WTC11 (cell line): Measurements from ENCODE around the gene HMGXB4. TPM values are rescaled to one million over a fixed set of nuclear protein-coding genes. Genes with fewer than 3 reads are reported as not detected.

Source experiments
- ATAC-seq: fragments of 200-7000 bp; cut with Tn5 transposase; 2 replicates; pipeline ENCODE4 v1.10.0; 2021; ENCODE audit warnings: mild to moderate bottlenecking, moderate library complexity
- CTCF ChIA-PET: fragments of 300-600 bp; sonication (Branson Sonifier 250); formaldehyde crosslinking; loops from one replicate; lab custom pipeline; 2021; ENCODE audit warnings: antibody characterized with exemption; lab: Charles Lee
- POLR2A ChIA-PET: fragments of 350-600 bp; sonication (Branson Sonifier 250); formaldehyde crosslinking; loops from one replicate; lab custom pipeline; 2021; ENCODE audit warnings: antibody characterized with exemption; lab: Charles Lee
- DNase-seq: peaks from one replicate; pipeline ENCODE4 v3.0.0; 2021; ENCODE audit warnings: low spot score
- H3K27ac Mint-ChIP-seq: 2 replicates; pipeline ENCODE4 v1.8.0; 2021; ENCODE audit warnings: mixed read lengths
- H3K27me3 Mint-ChIP-seq: 2 replicates; pipeline ENCODE4 v1.8.0; 2021; ENCODE audit warnings: low read depth, mild to moderate bottlenecking, moderate library complexity, mixed read lengths
- H3K36me3 Mint-ChIP-seq: 2 replicates; pipeline ENCODE4 v1.8.0; 2021; ENCODE audit warnings: mixed read lengths
- H3K4me1 Mint-ChIP-seq: 2 replicates; pipeline ENCODE4 v1.8.0; 2022; ENCODE audit warnings: mixed read lengths
- H3K4me3 Mint-ChIP-seq: 2 replicates; pipeline ENCODE4 v1.8.0; 2021; ENCODE audit warnings: mild to moderate bottlenecking, moderate library complexity, mixed read lengths
- H3K9me3 Mint-ChIP-seq: 2 replicates; pipeline ENCODE4 v1.8.0; 2021; ENCODE audit warnings: mixed read lengths
- ATF3 ChIP-seq: sonication (generic); formaldehyde crosslinking; conservative IDR thresholded peaks from 2 replicates; pipeline ENCODE4 v1.8.1; 2022; ENCODE audit warnings: mild to moderate bottlenecking, missing genetic modification reagents
- ATF6 ChIP-seq: sonication (generic); formaldehyde crosslinking; IDR thresholded peaks from 2 replicates; pipeline ENCODE4 v1.8.1; 2023; ENCODE audit warnings: mild to moderate bottlenecking, missing genetic modification reagents
- CREB1 ChIP-seq: sonication (generic); formaldehyde crosslinking; IDR thresholded peaks from 2 replicates; pipeline ENCODE4 v1.8.0; 2023; ENCODE audit warnings: mild to moderate bottlenecking, missing genetic modification reagents
- CREM ChIP-seq: sonication (generic); formaldehyde crosslinking; IDR thresholded peaks from 2 replicates; pipeline ENCODE4 v1.8.1; 2022; ENCODE audit warnings: mild to moderate bottlenecking, missing genetic modification reagents, moderate library complexity
- E2F4 ChIP-seq: sonication (generic); formaldehyde crosslinking; IDR thresholded peaks from 2 replicates; pipeline ENCODE4 v1.8.1; 2022; ENCODE audit warnings: low read depth, mild to moderate bottlenecking, moderate library complexity, missing genetic modification reagents, borderline replicate concordance
- ETV6 ChIP-seq: sonication (generic); formaldehyde crosslinking; IDR thresholded peaks from 2 replicates; pipeline ENCODE4 v1.8.1; 2022; ENCODE audit warnings: mild to moderate bottlenecking, missing genetic modification reagents
- GRHL2 ChIP-seq: fragments of 250-450 bp; sonication (Bioruptor Pico); IDR thresholded peaks from 2 replicates; pipeline ENCODE4 v1.8.0; 2022; ENCODE audit warnings: mild to moderate bottlenecking, moderate library complexity; ENCODE audit not compliant: insufficient replicate concordance, severe bottlenecking
- HMGA2 ChIP-seq: fragments of 250-450 bp; sonication (Bioruptor Pico); IDR thresholded peaks from 2 replicates; pipeline ENCODE4 v1.4.0; 2021; ENCODE audit warnings: mild to moderate bottlenecking, moderate library complexity
- JAZF1 ChIP-seq: fragments of 250-450 bp; sonication (Bioruptor Pico); IDR thresholded peaks from 2 replicates; pipeline ENCODE4 v1.9.0; 2021; ENCODE audit warnings: moderate library complexity, mild to moderate bottlenecking, inconsistent platforms
- JUN ChIP-seq: sonication (generic); formaldehyde crosslinking; IDR thresholded peaks from 2 replicates; pipeline ENCODE4 v1.8.0; 2023; ENCODE audit warnings: mild to moderate bottlenecking, missing genetic modification reagents
- NFE2L1 ChIP-seq: sonication (generic); formaldehyde crosslinking; IDR thresholded peaks from 2 replicates; pipeline ENCODE4 v1.8.1; 2023; ENCODE audit warnings: missing genetic modification reagents
- NR1H2 ChIP-seq: sonication (generic); formaldehyde crosslinking; IDR thresholded peaks from 2 replicates; pipeline ENCODE4 v1.9.0; 2021; ENCODE audit warnings: mild to moderate bottlenecking, moderate library complexity, missing genetic modification reagents
- NR2C2 ChIP-seq: sonication (generic); formaldehyde crosslinking; IDR thresholded peaks from 2 replicates; pipeline ENCODE4 v1.8.0; 2022; ENCODE audit warnings: mild to moderate bottlenecking, missing genetic modification reagents
- PREB ChIP-seq: sonication (generic); formaldehyde crosslinking; IDR thresholded peaks from 2 replicates; pipeline ENCODE4 v1.8.1; 2022; ENCODE audit warnings: mild to moderate bottlenecking, missing genetic modification reagents, moderate library complexity, borderline replicate concordance
- SMAD3 ChIP-seq: sonication (generic); formaldehyde crosslinking; IDR thresholded peaks from 2 replicates; pipeline ENCODE4 v1.8.0; 2022; ENCODE audit warnings: missing genetic modification reagents, mild to moderate bottlenecking, borderline replicate concordance
- TCF7 ChIP-seq: sonication (generic); formaldehyde crosslinking; IDR thresholded peaks from 2 replicates; pipeline ENCODE4 v1.8.0; 2022; ENCODE audit warnings: mild to moderate bottlenecking, low read depth, missing genetic modification reagents, moderate library complexity
- TEAD4 ChIP-seq: sonication (generic); formaldehyde crosslinking; IDR thresholded peaks from 2 replicates; pipeline ENCODE4 v1.8.0; 2022; ENCODE audit warnings: mild to moderate bottlenecking, missing genetic modification reagents
- USF1 ChIP-seq: sonication (generic); formaldehyde crosslinking; IDR thresholded peaks from 2 replicates; pipeline ENCODE4 v1.8.0; 2022; ENCODE audit warnings: mild to moderate bottlenecking, missing genetic modification reagents
- ZMAT4 ChIP-seq: fragments of 250-450 bp; sonication (Bioruptor Pico); IDR thresholded peaks from 2 replicates; pipeline ENCODE4 v1.9.0; 2021; ENCODE audit warnings: mild to moderate bottlenecking
- ZNF138 ChIP-seq: sonication (generic); formaldehyde crosslinking; conservative IDR thresholded peaks from 2 replicates; pipeline ENCODE4 v1.8.1; 2022; ENCODE audit warnings: mild to moderate bottlenecking, moderate library complexity, missing genetic modification reagents
- ZNF425 ChIP-seq: fragments of 250-450 bp; sonication (Bioruptor Pico); conservative IDR thresholded peaks from 2 replicates; pipeline ENCODE4 v1.9.0; 2021; ENCODE audit warnings: mild to moderate bottlenecking
- total RNA-seq: library from RNA; stranded (reverse); gene quantifications from 3 replicates; pipeline ENCODE4 v1.2.3, GENCODE V29; 2021

The HMGXB4 gene
- total RNA-seq, 1 experiment from 2014 or later = 42.1 TPM

GRCh38 chr22:35335468-35335867, 78.2 kb downstream of the HMGXB4 start:
- TF ChIP-seq NR2C2 (CRISPR knock-in tag) (no peak), CREB1 (CRISPR knock-in tag) (no peak), ETV6 (CRISPR knock-in tag) (no peak), PREB (CRISPR knock-in tag) (no peak), E2F4 (CRISPR knock-in tag) (no peak), ZNF138 (CRISPR knock-in tag) (no peak), SMAD3 (CRISPR knock-in tag) (no peak)
- Mint-ChIP-seq H3K27ac (no peak overlapping the region), H3K9me3 (no peaks in the 10 kb centered on the region), H3K4me1 (no peaks in the 10 kb centered on the region), H3K27me3 (no peaks in the 10 kb centered on the region), H3K4me3 (no peak overlapping the region), H3K36me3 (peaks cover 12% of the 10 kb centered on the region)
- DNase-seq (no peak), ATAC-seq (peak; percentile 38)
- ChIA-PET POLR2A (no interaction called here), CTCF (no interaction called here)

GRCh38 chr22:35335936-35336781, 78.9 kb downstream of the HMGXB4 start:
- peaks cover 13% of the 10 kb centered on the region for H3K36me3 Mint-ChIP-seq
- ChIA-PET CTCF (no interaction called here), POLR2A (no interaction called here)
- no peak for DNase-seq
- no peaks in the 10 kb centered on the region for H3K9me3 Mint-ChIP-seq
- no peak overlapping the region for H3K4me3 Mint-ChIP-seq
- ATAC-seq = no peak
- TF ChIP-seq ZMAT4 (no peak), PREB (CRISPR knock-in tag) (no peak), JUN (CRISPR knock-in tag) (no peak), GRHL2 (CRISPR knock-in tag) (no peak), CREM (CRISPR knock-in tag) (no peak), ZNF425 (CRISPR knock-in tag) (no peak), JAZF1 (no peak), TEAD4 (CRISPR knock-in tag) (no peak), USF1 (no peak), TCF7 (CRISPR knock-in tag) (no peak), NR1H2 (CRISPR knock-in tag) (no peak), ATF6 (CRISPR knock-in tag) (no peak), ATF3 (CRISPR knock-in tag) (no peak), NFE2L1 (CRISPR knock-in tag) (no peak), ETV6 (CRISPR knock-in tag) (no peak), HMGA2 (no peak)
- no peak overlapping the region for H3K27ac Mint-ChIP-seq
- H3K27me3 Mint-ChIP-seq = no peaks in the 10 kb centered on the region
- no peaks in the 10 kb centered on the region for H3K4me1 Mint-ChIP-seq
